Bronchial epithelial cell (primary cell): Measurements from ENCODE around the gene GPR82. TPM values are rescaled to one million over a fixed set of nuclear protein-coding genes. Genes with fewer than 3 reads are reported as not detected.

Experiments used
- DNase-seq: peaks from one replicate; pipeline ENCODE4 v3.0.0-alpha.2; 2010; ENCODE audit warnings: low read depth
- FAIRE-seq: peaks from 2 replicates; lab custom pipeline; 2011; peaks lifted over from hg19 to GRCh38; lab: Jason Lieb, UNC
- H3K27me3 ChIP-seq: 2 replicates; pipeline ENCODE4 v1.5.1; 2011; ENCODE audit warnings: low read length; ENCODE audit not compliant: control insufficient read depth, insufficient read depth
- H3K36me3 ChIP-seq: 2 replicates; pipeline ENCODE4 v1.5.1; 2011; ENCODE audit warnings: low read length; ENCODE audit not compliant: control insufficient read depth, insufficient read depth
- H3K4me3 ChIP-seq: 2 replicates; pipeline ENCODE4 v1.5.1; 2011; ENCODE audit warnings: mild to moderate bottlenecking, low read depth, low read length, control low read depth
- CTCF ChIP-seq: IDR thresholded peaks from 2 replicates; pipeline ENCODE4 v1.5.1; 2011; ENCODE audit warnings: mild to moderate bottlenecking, moderate library complexity, low read length, control low read depth, inconsistent platforms; ENCODE audit not compliant: insufficient read depth, severe bottlenecking
- total RNA-seq: library from RNA; depleted of rRNA; stranded (reverse); fragments of >200 nt; gene quantifications from 2 replicates; pipeline ENCODE4 v1.2.1, GENCODE V29; 2014

GPR82 gene
- total RNA-seq, 1 donor from 2014 or later, result not detected

- Histone ChIP-seq H3K36me3 (no peaks in the 10 kb centered on the region), H3K4me3 (no peak overlapping the region), H3K27me3 (no peaks in the 10 kb centered on the region)
- FAIRE-seq (peak; percentile 13), DNase-seq (no peak)
- TF ChIP-seq CTCF, result no peak
Observed at GRCh38 chrX:41722214-41722613, 1.8 kb upstream of the GPR82 start.

- H3K4me3 ChIP-seq, result no peak overlapping the region
- no peaks in the 10 kb centered on the region for H3K36me3 ChIP-seq
- H3K27me3 ChIP-seq, result no peaks in the 10 kb centered on the region
- DNase-seq (peak; percentile 4), FAIRE-seq (no peak)
- TF ChIP-seq CTCF, result no peak
Observed at GRCh38 chrX:41722816-41723618, 964 bp upstream of the GPR82 start.

- TF ChIP-seq CTCF, result no peak
- Histone ChIP-seq H3K27me3 (no peaks in the 10 kb centered on the region), H3K36me3 (no peaks in the 10 kb centered on the region), H3K4me3 (no peak overlapping the region)
- no peak for FAIRE-seq
- DNase-seq, result no peak
Observed at GRCh38 chrX:41728125-41728524, 4.1 kb downstream of the GPR82 start.

GRCh38 chrX:41730081-41730480, 6.1 kb downstream of the GPR82 start:
- no peak for FAIRE-seq

GRCh38 chrX:41732260-41732659, 8.3 kb downstream of the GPR82 start:
- TF ChIP-seq CTCF, result no peak
- no peaks in the 10 kb centered on the region for H3K27me3 ChIP-seq
- no peak for FAIRE-seq
- H3K36me3 ChIP-seq, result no peaks in the 10 kb centered on the region
- DNase-seq, result no peak
- no peak overlapping the region for H3K4me3 ChIP-seq

More at GRCh38 chrX:41730081-41730480, 6.1 kb downstream of the GPR82 start:
- no peak overlapping the region for H3K4me3 ChIP-seq
- no peaks in the 10 kb centered on the region for H3K36me3 ChIP-seq
- no peak for TF ChIP-seq CTCF
- H3K27me3 ChIP-seq, result no peaks in the 10 kb centered on the region
- no peak for DNase-seq
